Cardiac muscle cell (in vitro differentiated cells and primary cell): ENCODE results near the gene TLR9. TPM values are rescaled to one million over a fixed set of nuclear protein-coding genes. Genes with fewer than 3 reads are reported as not detected.

ENCODE experiments used
- DNase-seq, 2 donors: peaks; one replicate each; pipeline versions ENCODE4 v3.0.0 to v3.0.0-alpha.2; 2010 to 2017; ENCODE audit warnings: low read depth in 1 of 2, low spot score in 1 of 2
- H3K27ac ChIP-seq: fragments of 200-600 bp; sonication (generic); 2 replicates; pipeline ENCODE4 v1.5.1; 2016
- H3K27me3 ChIP-seq: fragments of 200-600 bp; sonication (generic); 2 replicates; pipeline ENCODE4 v1.6.0; 2016; ENCODE audit warnings: control low read depth
- H3K36me3 ChIP-seq: fragments of 200-600 bp; sonication (generic); 2 replicates; pipeline ENCODE4 v1.5.1; 2016; ENCODE audit warnings: control low read depth
- H3K4me1 ChIP-seq: fragments of 200-600 bp; sonication (generic); 2 replicates; pipeline ENCODE4 v1.8.1; 2017; ENCODE audit warnings: low read depth, mild to moderate bottlenecking, mixed run types
- H3K4me3 ChIP-seq: fragments of 200-600 bp; sonication (generic); 2 replicates; pipeline ENCODE4 v1.5.1; 2016; ENCODE audit warnings: mild to moderate bottlenecking
- H3K9me3 ChIP-seq: fragments of 200-600 bp; sonication (generic); 2 replicates; pipeline ENCODE4 v1.5.1; 2017; ENCODE audit warnings: low read depth, mild to moderate bottlenecking, control low read depth
- CTCF ChIP-seq: IDR thresholded peaks from 2 replicates; pipeline ENCODE4 v1.5.1; 2012; ENCODE audit warnings: low read depth, mild to moderate bottlenecking, low read length
- polyA plus RNA-seq: library from polyadenylated mRNA; unstranded; fragments of >200 nt; fragmentation: Nextera tagmentation; extraction: Ambion mirVana; gene quantifications from 2 replicates; pipeline ENCODE4 v1.2.1, GENCODE V29; 2016
- total RNA-seq: library from RNA; depleted of rRNA; stranded (reverse); fragments of >200 nt; gene quantifications from 2 replicates; pipeline ENCODE4 v1.2.3, GENCODE V29; 2016

The TLR9 gene
- total and polyA plus RNA-seq, 2 experiments from 2014 or later: 0.15 TPM; not detected in 1

DNA sequence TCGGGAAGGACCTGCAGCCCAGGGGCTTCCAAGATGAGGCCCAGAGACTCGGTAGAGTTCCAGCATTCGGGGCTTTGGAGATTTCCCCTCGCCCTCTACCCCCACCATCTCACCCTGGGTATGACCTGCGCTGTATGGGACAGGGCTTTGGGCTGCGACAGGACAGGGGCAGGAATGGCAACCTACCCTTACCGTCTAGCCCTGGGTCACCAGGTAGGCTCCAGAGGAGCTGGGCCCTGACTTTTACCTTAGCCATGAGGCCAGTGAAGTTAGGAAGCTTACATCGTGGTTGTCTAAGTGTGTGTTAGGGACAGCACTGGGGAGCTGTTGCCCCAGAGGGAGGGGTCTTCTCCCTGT, 20.8 kb upstream of the TLR9 start:
- no peak overlapping the region for H3K27ac ChIP-seq
- H3K9me3 ChIP-seq: no peaks in the 10 kb centered on the region

GRCh38 chr3:52245322-52246263, 20.1 kb upstream of the TLR9 start, which contains the start of gene PPM1M:
Gene PPM1M, plus strand, starts transcription at chr3:52245759. Its CDS starts 66 bp downstream, at chr3:52245825.
- Histone ChIP-seq H3K4me1 (no peaks in the 10 kb centered on the region), H3K27ac (no peak within 1 kb of the TSS), H3K9me3 (no peaks in the 10 kb centered on the region), H3K36me3 (no peaks in the 10 kb centered on the region), H3K27me3 (peaks cover 3% of the 10 kb centered on the region), H3K4me3 (peak within 1 kb of the TSS; percentile 23)
- peak; percentile 58 to 69 for DNase-seq
- TF ChIP-seq CTCF: no peak

More for the DNA sequence above, 20.8 kb upstream of the TLR9 start:
- H3K27me3 ChIP-seq: peaks cover 3% of the 10 kb centered on the region
- H3K4me3 ChIP-seq: peak overlapping the region; percentile 23
- H3K36me3 ChIP-seq: no peaks in the 10 kb centered on the region
- DNase-seq: no peak
- TF ChIP-seq CTCF: no peak
- no peaks in the 10 kb centered on the region for H3K4me1 ChIP-seq

GRCh38 chr3:52243791-52244628, 18.6 kb upstream of the TLR9 start:
- no peak for TF ChIP-seq CTCF

GRCh38 chr3:52242039-52242438, 16.6 kb upstream of the TLR9 start:
- Histone ChIP-seq H3K27me3 (peaks cover 3% of the 10 kb centered on the region), H3K27ac (no peak overlapping the region), H3K4me1 (peaks cover 5% of the 10 kb centered on the region), H3K9me3 (no peaks in the 10 kb centered on the region), H3K36me3 (no peaks in the 10 kb centered on the region), H3K4me3 (no peak overlapping the region)
- no peak for DNase-seq
- TF ChIP-seq CTCF: no peak

More at GRCh38 chr3:52243791-52244628, 18.6 kb upstream of the TLR9 start:
- Histone ChIP-seq H3K4me1 (no peaks in the 10 kb centered on the region), H3K27me3 (peaks cover 3% of the 10 kb centered on the region), H3K36me3 (no peaks in the 10 kb centered on the region), H3K4me3 (no peak overlapping the region), H3K27ac (no peak overlapping the region), H3K9me3 (no peaks in the 10 kb centered on the region)
- no peak for DNase-seq

DNA sequence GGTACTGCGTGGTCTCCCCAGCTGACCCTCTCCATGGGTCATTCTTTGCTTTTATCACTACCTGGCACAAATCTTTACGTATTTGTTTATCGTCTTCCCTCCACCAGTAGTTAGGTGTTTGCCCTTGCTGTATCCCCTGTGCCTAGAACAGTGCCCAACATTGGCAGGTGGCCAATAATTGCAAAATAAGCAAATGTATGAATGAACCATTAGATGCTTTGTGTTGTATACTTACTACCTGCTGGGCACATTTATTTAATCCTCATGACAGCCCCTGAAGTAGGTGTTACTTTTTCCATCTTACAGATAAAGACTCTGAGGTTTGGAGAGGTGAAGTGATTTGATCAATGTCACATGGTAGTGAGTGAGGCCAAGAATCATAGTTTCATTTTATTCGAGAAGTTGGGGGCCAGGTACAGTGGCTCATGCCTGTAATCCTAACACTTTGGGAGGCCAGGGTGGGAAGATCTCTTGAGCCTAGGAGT, 15.5 kb upstream of the TLR9 start:
- no peak overlapping the region for H3K4me3 ChIP-seq
- peaks cover 14% of the 10 kb centered on the region for H3K4me1 ChIP-seq
- H3K9me3 ChIP-seq: no peaks in the 10 kb centered on the region
- peaks cover 3% of the 10 kb centered on the region for H3K27me3 ChIP-seq
- no peak for TF ChIP-seq CTCF
- no peak for DNase-seq
- no peaks in the 10 kb centered on the region for H3K36me3 ChIP-seq
- H3K27ac ChIP-seq: no peak overlapping the region
